ENCODE data around the gene CXCL17.

The CXCL17 gene

GRCh38 chr19:42472402-42473147, 29.8 kb upstream of the CXCL17 start:
- no peak overlapping the region for H3K4me3 ChIP-seq (replicated peaks in 1 of 2; ENCODE audit: low read depth in 2 of 2, low read length in 2 of 2)
- no peak for DNase-seq (ENCODE audit: low read depth in 2 of 2)
- TF ChIP-seq CTCF (IDR thresholded peaks at IDR 0.05; ENCODE audit: low read depth, low read length) = no peak

GRCh38 chr19:42471554-42472249, 29.0 kb upstream of the CXCL17 start:
- DNase-seq (ENCODE audit: low read depth in 2 of 2) = peak in 1 of 2 donors; percentile 38
- TF ChIP-seq CTCF (IDR thresholded peaks at IDR 0.05; ENCODE audit: low read depth, low read length) = no peak
- no peak overlapping the region for H3K4me3 ChIP-seq (replicated peaks in 1 of 2; ENCODE audit: low read depth in 2 of 2, low read length in 2 of 2)

- peak in 1 of 2 donors; percentile 7 for DNase-seq (ENCODE audit: low read depth in 2 of 2)
Observed at GRCh38 chr19:42469311-42470235, 26.8 kb upstream of the CXCL17 start.

GRCh38 chr19:42468273-42468796, 25.6 kb upstream of the CXCL17 start:
- TF ChIP-seq CTCF (IDR thresholded peaks at IDR 0.05; ENCODE audit: low read depth, low read length) = no peak
- DNase-seq (ENCODE audit: low read depth in 2 of 2) = peak; percentile 59 to 92
- H3K4me3 ChIP-seq (replicated peaks in 1 of 2; ENCODE audit: low read depth in 2 of 2, low read length in 2 of 2) = no peak overlapping the region

More at GRCh38 chr19:42469311-42470235, 26.8 kb upstream of the CXCL17 start:
- no peak overlapping the region for H3K4me3 ChIP-seq (replicated peaks in 1 of 2; ENCODE audit: low read depth in 2 of 2, low read length in 2 of 2)
- no peak for TF ChIP-seq CTCF (IDR thresholded peaks at IDR 0.05; ENCODE audit: low read depth, low read length)

- no peak overlapping the region for H3K4me3 ChIP-seq (replicated peaks in 1 of 2; ENCODE audit: low read depth in 2 of 2, low read length in 2 of 2)
- TF ChIP-seq CTCF (IDR thresholded peaks at IDR 0.05; ENCODE audit: low read depth, low read length) = no peak
- DNase-seq (ENCODE audit: low read depth in 2 of 2) = peak; percentile 13 to 26
Observed at GRCh38 chr19:42467183-42467760, 24.5 kb upstream of the CXCL17 start.
